K562 (cell line): ENCODE data around the gene ACBD4. TPM values are rescaled to one million over a fixed set of nuclear protein-coding genes. Genes with fewer than 3 reads are reported as not detected.

Experiments used
- CEBPG ChIP-seq, 3 experiments: fragments of 200-800 bp in 1 of 3; sonication (Bioruptor generic) in 1 of 3; sonication (generic) in 1 of 3; formaldehyde crosslinking in 1 of 3; IDR thresholded peaks in 2 of 3; conservative IDR thresholded peaks in 1 of 3; 2 replicates each; pipeline versions ENCODE4 v1.6.1 to v1.8.0; 2016 to 2022; ENCODE audit warnings: missing compliant biosample characterization in 2 of 3, missing genetic modification characterization in 2 of 3, mild to moderate bottlenecking in 1 of 3, missing genetic modification reagents in 1 of 3
- EZH2 ChIP-seq: IDR thresholded peaks from 2 replicates; pipeline ENCODE4 v1.6.1; 2012; ENCODE audit warnings: low read depth, mild to moderate bottlenecking, inconsistent platforms, low read length, borderline replicate concordance
- FOXM1 ChIP-seq, 2 experiments: fragments of 450-650 bp in 1 of 2; sonication (generic) in 1 of 2; formaldehyde crosslinking in 1 of 2; IDR thresholded peaks; 2 replicates each; pipeline versions ENCODE4 v1.6.1 to v1.9.0; 2017 to 2022; ENCODE audit warnings: low read depth in 2 of 2, mild to moderate bottlenecking in 2 of 2, missing genetic modification reagents in 1 of 2, moderate library complexity in 1 of 2
- GTF2A2 ChIP-seq: IDR thresholded peaks from 2 replicates; pipeline ENCODE4 v1.6.1; 2016; ENCODE audit warnings: mild to moderate bottlenecking, missing genetic modification characterization, missing compliant biosample characterization
- ILK ChIP-seq: fragments of 450-650 bp; IDR thresholded peaks from 2 replicates; pipeline ENCODE4 v1.6.1; 2016; ENCODE audit warnings: missing genetic modification characterization, low read depth, mild to moderate bottlenecking, missing compliant biosample characterization, moderate library complexity, borderline replicate concordance
- KLF16 ChIP-seq: IDR thresholded peaks from 2 replicates; pipeline ENCODE4 v1.6.1; 2016; ENCODE audit warnings: antibody characterized with exemption
- NFE2 ChIP-seq: IDR thresholded peaks from 2 replicates; pipeline ENCODE4 v1.6.1; 2014; ENCODE audit warnings: antibody characterized with exemption, low read depth
- RBM17 ChIP-seq: fragments of 200-400 bp; formaldehyde crosslinking; IDR thresholded peaks from 2 replicates; pipeline ENCODE4 v1.6.1; 2017; ENCODE audit warnings: low read depth, mild to moderate bottlenecking, low read length, borderline replicate concordance
- RFX1 ChIP-seq: fragments of 450-650 bp; IDR thresholded peaks from 2 replicates; pipeline ENCODE4 v1.6.1; 2016; ENCODE audit warnings: mild to moderate bottlenecking, moderate library complexity
- SMARCE1 ChIP-seq: fragments of 450-650 bp; IDR thresholded peaks from 2 replicates; pipeline ENCODE4 v1.7.1; 2016; ENCODE audit warnings: mild to moderate bottlenecking
- STAT5A ChIP-seq: IDR thresholded peaks from 2 replicates; pipeline ENCODE4 v1.6.1; 2012; ENCODE audit warnings: low read length, inconsistent platforms, borderline replicate concordance
- U2AF1 ChIP-seq: fragments of 200-400 bp; formaldehyde crosslinking; optimal IDR thresholded peaks from 2 replicates; pipeline ENCODE3; 2017; ENCODE audit warnings: mild to moderate bottlenecking, low read depth, low read length, moderate library complexity
- ZNF133 ChIP-seq: fragments of 250-450 bp; sonication (Bioruptor Pico); IDR thresholded peaks from 2 replicates; pipeline ENCODE4 v1.4.0; 2020; ENCODE audit warnings: mild to moderate bottlenecking
- ZNF282 ChIP-seq: sonication (generic); formaldehyde crosslinking; IDR thresholded peaks from 2 replicates; pipeline ENCODE4 v1.8.1; 2023; ENCODE audit warnings: missing genetic modification reagents
- ZNF41 ChIP-seq: fragments of 250-450 bp; sonication (Bioruptor Pico); conservative IDR thresholded peaks from 2 replicates; pipeline ENCODE4 v1.4.0; 2020; ENCODE audit warnings: mild to moderate bottlenecking
- ZNF583 ChIP-seq: fragments of 250-450 bp; sonication (Bioruptor Pico); IDR thresholded peaks from 2 replicates; pipeline ENCODE4 v1.4.0; 2020
- ZNF766 ChIP-seq: fragments of 200-800 bp; sonication (Bioruptor generic); conservative IDR thresholded peaks from 2 replicates; pipeline ENCODE4 v1.6.1; 2016; ENCODE audit warnings: missing genetic modification characterization, missing compliant biosample characterization
- ZNF778 ChIP-seq: fragments of 450-650 bp; formaldehyde crosslinking; IDR thresholded peaks from 2 replicates; pipeline ENCODE4 v1.4.0; 2020; ENCODE audit warnings: mild to moderate bottlenecking, moderate library complexity
- polyA plus RNA-seq, 8 experiments: library from polyadenylated mRNA; depleted of rRNA in 4 of 8; stranded (reverse) in 5 of 8; unstranded in 3 of 8; fragments of >200 nt; fragmentation: Nextera tagmentation in 2 of 8; fragmentation: Illumina TruSeq in 1 of 8; extraction: Ambion mirVana in 2 of 8; extraction: Trizol in 1 of 8; gene quantifications; 2 replicates each; pipeline versions ENCODE4 v1.2.1 to v1.2.3, GENCODE V29; 2011 to 2014; ENCODE audit warnings: inconsistent platforms in 1 of 8, missing spikeins in 1 of 8
- total RNA-seq, 7 experiments: library from RNA; depleted of rRNA in 6 of 7; stranded (reverse); fragments of >200 nt in 6 of 7; fragmentation: Illumina TruSeq in 2 of 7; extraction: Trizol in 2 of 7; gene quantifications; 2 replicates each; pipeline versions ENCODE4 v1.2.1 to v1.2.3, GENCODE V29; 2011 to 2021; ENCODE audit warnings: low replicate concordance in 1 of 7
- TF ChIP-seq, protein P1 (sequence below), 2 experiments: fragments of 450-650 bp; IDR thresholded peaks; 2 replicates each; pipeline ENCODE4 v1.6.1; 2016
- TF ChIP-seq, protein P2 (sequence below): fragments of 250-450 bp; sonication (Bioruptor Pico); IDR thresholded peaks from 2 replicates; pipeline ENCODE4 v1.9.0; 2021; ENCODE audit warnings: mild to moderate bottlenecking
- TF ChIP-seq, protein P3 (sequence below): fragments of 450-650 bp; IDR thresholded peaks from 2 replicates; pipeline ENCODE4 v1.6.1; 2018; ENCODE audit warnings: mild to moderate bottlenecking, low read depth; ENCODE audit not compliant: partially characterized antibody
- TF ChIP-seq, protein P4 (sequence below), 3 experiments: fragments of 200-800 bp in 1 of 3; sonication (Bioruptor generic) in 1 of 3; sonication (generic) in 1 of 3; formaldehyde crosslinking in 1 of 3; IDR thresholded peaks; 2 replicates each; pipeline versions ENCODE4 v1.6.1 to v1.8.0; 2016 to 2022; ENCODE audit warnings: mild to moderate bottlenecking in 2 of 3, missing compliant biosample characterization in 2 of 3, missing genetic modification characterization in 2 of 3, missing genetic modification reagents in 1 of 3

Gene ACBD4
- total and polyA plus RNA-seq, 9 of the 15 experiments (the other 6 are each of a cell fraction or from before 2014, with no cell fraction given) = 0.14 to 6.9 (median 4.6) TPM

DNA sequence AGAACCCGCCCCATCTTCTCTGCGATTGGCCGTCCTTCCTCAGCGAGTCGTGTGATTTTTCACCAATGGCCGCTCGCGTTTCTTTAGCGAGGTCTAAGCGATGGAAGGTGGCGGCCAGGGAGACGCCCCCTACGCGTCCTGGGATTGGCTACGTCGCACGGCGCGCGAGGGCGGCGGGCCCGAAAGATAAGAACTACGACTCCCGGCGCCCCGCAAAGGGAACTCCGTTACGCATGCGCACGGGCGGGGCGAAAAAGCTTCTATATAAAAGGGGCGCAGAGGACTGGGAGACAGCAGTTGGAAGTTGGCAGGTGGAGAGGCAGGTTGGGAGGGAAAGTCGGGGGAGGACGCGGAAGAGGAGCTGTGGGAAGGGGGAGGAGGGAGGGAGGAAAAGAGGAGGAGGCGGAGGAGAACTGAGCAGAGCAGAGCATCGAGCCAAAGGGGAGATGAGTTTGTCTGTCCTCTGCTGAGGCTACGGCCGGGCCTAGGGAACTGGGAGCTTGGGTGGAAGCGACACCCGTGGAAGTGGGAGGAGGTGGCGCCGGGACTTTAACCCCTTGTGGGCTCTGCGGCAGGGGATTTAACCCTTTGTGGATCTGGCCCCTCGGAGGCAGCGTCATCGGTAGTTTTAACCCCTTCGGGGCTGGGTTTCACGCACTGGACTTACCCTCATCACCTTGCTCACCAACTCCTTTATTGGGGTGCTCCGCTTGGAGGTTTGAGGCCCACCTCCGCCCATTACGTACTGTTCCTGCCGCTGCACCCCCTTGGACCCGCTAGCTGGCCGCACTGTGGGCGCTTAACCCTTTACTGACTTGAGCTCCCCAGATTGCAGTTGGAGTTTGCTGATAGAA lies 12.9 kb downstream of the ACBD4 start, which contains the start of gene HEXIM1 (continued):
- TF ChIP-seq ZNF583 (CRISPR knock-in tag) (no peak), ILK (tag) (no peak), STAT5A (peak; percentile 33; the same call in 1 of the 2 replicates), NFE2 (0 out of 2 replicates have a peak, but pooled peaks have one; percentile 12), ZNF133 (CRISPR knock-in tag) (no peak), ZNF282 (CRISPR knock-in tag) (no peak), EZH2 (no peak), FOXM1 (IDR thresholded peaks at IDR 0.05; ENCODE audit: low read depth) (no peak), FOXM1 (CRISPR knock-in tag; IDR thresholded peaks at IDR 0.05; ENCODE audit: low read depth) (peak; percentile 87; the same call in 1 of the 2 replicates), RBM17 (no peak), GTF2A2 (tag) (no peak), ZNF766 (CRISPR knock-in tag) (no peak), SMARCE1 (peak; percentile 80), CEBPG (CRISPR knock-in tag; IDR thresholded peaks at IDR 0.05) (no peak), CEBPG (tag; conservative IDR thresholded peaks at IDR 0.05 in 1 of 2, IDR thresholded peaks at IDR 0.05 in 1 of 2) (no peak), KLF16 (0 out of 2 replicates have a peak, but pooled peaks have one; percentile 5), RFX1 (peak; percentile 53; the same call in 1 of the 2 replicates), ZNF41 (CRISPR knock-in tag) (peak; percentile 77), U2AF1 (no peak), ZNF778 (CRISPR knock-in tag) (no peak)
- TF ChIP-seq, protein P1, sequence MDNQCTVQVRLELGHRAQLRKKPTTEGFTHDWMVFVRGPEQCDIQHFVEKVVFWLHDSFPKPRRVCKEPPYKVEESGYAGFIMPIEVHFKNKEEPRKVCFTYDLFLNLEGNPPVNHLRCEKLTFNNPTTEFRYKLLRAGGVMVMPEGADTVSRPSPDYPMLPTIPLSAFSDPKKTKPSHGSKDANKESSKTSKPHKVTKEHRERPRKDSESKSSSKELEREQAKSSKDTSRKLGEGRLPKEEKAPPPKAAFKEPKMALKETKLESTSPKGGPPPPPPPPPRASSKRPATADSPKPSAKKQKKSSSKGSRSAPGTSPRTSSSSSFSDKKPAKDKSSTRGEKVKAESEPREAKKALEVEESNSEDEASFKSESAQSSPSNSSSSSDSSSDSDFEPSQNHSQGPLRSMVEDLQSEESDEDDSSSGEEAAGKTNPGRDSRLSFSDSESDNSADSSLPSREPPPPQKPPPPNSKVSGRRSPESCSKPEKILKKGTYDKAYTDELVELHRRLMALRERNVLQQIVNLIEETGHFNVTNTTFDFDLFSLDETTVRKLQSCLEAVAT (IDR thresholded peaks at IDR 0.05) = peak; percentile 98 to 99
- TF ChIP-seq, protein P2, sequence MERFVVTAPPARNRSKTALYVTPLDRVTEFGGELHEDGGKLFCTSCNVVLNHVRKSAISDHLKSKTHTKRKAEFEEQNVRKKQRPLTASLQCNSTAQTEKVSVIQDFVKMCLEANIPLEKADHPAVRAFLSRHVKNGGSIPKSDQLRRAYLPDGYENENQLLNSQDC (CRISPR knock-in tag) = peak; percentile 97
- TF ChIP-seq, protein P3, sequence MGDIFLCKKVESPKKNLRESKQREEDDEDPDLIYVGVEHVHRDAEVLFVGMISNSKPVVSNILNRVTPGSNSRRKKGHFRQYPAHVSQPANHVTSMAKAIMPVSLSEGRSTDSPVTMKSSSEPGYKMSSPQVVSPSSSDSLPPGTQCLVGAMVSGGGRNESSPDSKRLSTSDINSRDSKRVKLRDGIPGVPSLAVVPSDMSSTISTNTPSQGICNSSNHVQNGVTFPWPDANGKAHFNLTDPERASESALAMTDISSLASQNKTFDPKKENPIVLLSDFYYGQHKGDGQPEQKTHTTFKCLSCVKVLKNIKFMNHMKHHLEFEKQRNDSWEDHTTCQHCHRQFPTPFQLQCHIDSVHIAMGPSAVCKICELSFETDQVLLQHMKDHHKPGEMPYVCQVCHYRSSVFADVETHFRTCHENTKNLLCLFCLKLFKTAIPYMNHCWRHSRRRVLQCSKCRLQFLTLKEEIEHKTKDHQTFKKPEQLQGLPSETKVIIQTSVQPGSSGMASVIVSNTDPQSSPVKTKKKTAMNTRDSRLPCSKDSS = no peak
- TF ChIP-seq, protein P4, sequence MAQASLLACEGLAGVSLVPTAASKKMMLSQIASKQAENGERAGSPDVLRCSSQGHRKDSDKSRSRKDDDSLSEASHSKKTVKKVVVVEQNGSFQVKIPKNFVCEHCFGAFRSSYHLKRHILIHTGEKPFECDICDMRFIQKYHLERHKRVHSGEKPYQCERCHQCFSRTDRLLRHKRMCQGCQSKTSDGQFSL (CRISPR knock-in tag; IDR thresholded peaks at IDR 0.05) = no peak
- TF ChIP-seq, protein P4 (tag; IDR thresholded peaks at IDR 0.05) = peak in 1 of 2 experiments; percentile 26; a peak in 1 of 4 replicates
